Nephron progenitor cell (in vitro differentiated cells): Measurements from ENCODE around the gene KRTAP4-4.
"Not testable (repeated sequence)": the region's sequence is repeated elsewhere in the genome, so short reads cannot be mapped to it uniquely, and the experiment has no call there.

Experiments
- DNase-seq: peaks from one replicate; pipeline ENCODE4 v3.0.0; 2021
- H3K27ac Mint-ChIP-seq: 2 replicates; pipeline ENCODE4 v1.8.0; 2021; ENCODE audit warnings: mild to moderate bottlenecking, moderate library complexity, mixed read lengths
- H3K27me3 Mint-ChIP-seq: 2 replicates; pipeline ENCODE4 v1.8.0; 2021; ENCODE audit warnings: mild to moderate bottlenecking, low read depth, mixed read lengths; ENCODE audit not compliant: poor library complexity
- H3K36me3 Mint-ChIP-seq: 2 replicates; pipeline ENCODE4 v1.8.0; 2021; ENCODE audit warnings: low read depth, mixed read lengths
- H3K4me1 Mint-ChIP-seq: 2 replicates; pipeline ENCODE4 v1.8.0; 2021; ENCODE audit warnings: mixed read lengths
- H3K4me3 Mint-ChIP-seq: 2 replicates; pipeline ENCODE4 v1.8.0; 2021; ENCODE audit warnings: mild to moderate bottlenecking, moderate library complexity, mixed read lengths
- H3K9me3 Mint-ChIP-seq: 2 replicates; pipeline ENCODE4 v1.8.0; 2021; ENCODE audit warnings: mild to moderate bottlenecking, moderate library complexity, mixed read lengths
- CTCF ChIP-seq: fragments of 200-600 bp; sonication (generic); IDR thresholded peaks from 2 replicates; pipeline ENCODE4 v1.5.0; 2021; ENCODE audit warnings: antibody characterized with exemption

KRTAP4-4 gene

GRCh38 chr17:41153856-41154255 lies 6.7 kb downstream of the KRTAP4-4 start:
- no peak for TF ChIP-seq CTCF
- no peak for DNase-seq

GRCh38 chr17:41151525-41151924 lies 9.0 kb downstream of the KRTAP4-4 start:
- Mint-ChIP-seq H3K27ac (no peak overlapping the region), H3K9me3 (no peaks in the 10 kb centered on the region), H3K36me3 (no peaks in the 10 kb centered on the region), H3K4me3 (no peak overlapping the region), H3K4me1 (no peaks in the 10 kb centered on the region), H3K27me3 (peaks cover 7% of the 10 kb centered on the region)
- no peak for TF ChIP-seq CTCF
- no peak for DNase-seq

More at GRCh38 chr17:41153856-41154255, 6.7 kb downstream of the KRTAP4-4 start:
- Mint-ChIP-seq H3K27me3 (peaks cover 12% of the 10 kb centered on the region), H3K4me3 (no peak overlapping the region), H3K9me3 (no peaks in the 10 kb centered on the region), H3K36me3 (no peaks in the 10 kb centered on the region), H3K4me1 (no peaks in the 10 kb centered on the region), H3K27ac (no peak overlapping the region)

GRCh38 chr17:41150026-41150425 lies 10.5 kb downstream of the KRTAP4-4 start:
- Mint-ChIP-seq H3K27ac (no peak overlapping the region), H3K36me3 (no peaks in the 10 kb centered on the region), H3K9me3 (peaks cover 2% of the 10 kb centered on the region), H3K4me3 (no peak overlapping the region), H3K27me3 (peaks cover 4% of the 10 kb centered on the region), H3K4me1 (no peaks in the 10 kb centered on the region)
- DNase-seq = no peak
- no peak for TF ChIP-seq CTCF

- Mint-ChIP-seq H3K27me3 (peaks cover 4% of the 10 kb centered on the region), H3K4me1 (no peaks in the 10 kb centered on the region), H3K36me3 (no peaks in the 10 kb centered on the region), H3K9me3 (peaks cover 5% of the 10 kb centered on the region), H3K4me3 (no peak within 1 kb of the TSS), H3K27ac (no peak within 1 kb of the TSS)
- TF ChIP-seq CTCF = no peak
- DNase-seq = no peak
Measured at GRCh38 chr17:41149652-41149985, 10.9 kb downstream of the KRTAP4-4 start, which contains the start of gene KRTAP4-5. TSS of gene KRTAP4-5 (minus strand) at chr17:41149825. CDS start at chr17:41149767, 58 bp downstream.

- H3K4me1 Mint-ChIP-seq, H3K4me3 Mint-ChIP-seq, H3K9me3 Mint-ChIP-seq, DNase-seq, H3K27me3 Mint-ChIP-seq, H3K27ac Mint-ChIP-seq, H3K36me3 Mint-ChIP-seq: not testable (repeated sequence)
Measured at GRCh38 chr17:41148971-41149651, 11.4 kb downstream of the KRTAP4-4 start.

GRCh38 chr17:41147531-41148204 lies 12.9 kb downstream of the KRTAP4-4 start:
- Mint-ChIP-seq H3K36me3 (peaks cover 6% of the 10 kb centered on the region), H3K9me3 (peaks cover 20% of the 10 kb centered on the region), H3K4me1 (no peaks in the 10 kb centered on the region), H3K27me3 (peaks cover 4% of the 10 kb centered on the region), H3K27ac (no peak overlapping the region), H3K4me3 (no peak overlapping the region)
- DNase-seq = no peak
- TF ChIP-seq CTCF = no peak
